Liver (tissue), 3 donors: ENCODE results near the gene TFB1M.

Source experiments
- ATF3 ChIP-seq: IDR thresholded peaks from 2 replicates; pipeline ENCODE4 v1.6.1; 2016; ENCODE audit warnings: antibody characterized with exemption
- CTCF ChIP-seq: fragments of 150-350 bp; IDR thresholded peaks from 2 replicates; pipeline ENCODE4 v1.5.1; 2017; ENCODE audit warnings: improper control_type of control experiment, low read depth, low read length; ENCODE audit not compliant: missing input control
- EGR1 ChIP-seq, 2 donors: IDR thresholded peaks; 2 replicates each; pipeline ENCODE4 v1.6.1; 2016 to 2018; ENCODE audit warnings: antibody characterized with exemption in 2 of 2, low read depth in 2 of 2
- FOXA1 ChIP-seq: IDR thresholded peaks from 2 replicates; pipeline ENCODE4 v1.6.1; 2016; ENCODE audit warnings: antibody characterized with exemption
- GABPA ChIP-seq, 2 donors: IDR thresholded peaks in 1 of 2; conservative IDR thresholded peaks in 1 of 2; 2 replicates each; pipeline ENCODE4 v1.6.1; 2016; ENCODE audit warnings: antibody characterized with exemption in 2 of 2, mild to moderate bottlenecking in 1 of 2, moderate library complexity in 1 of 2
- JUND ChIP-seq, 2 donors: IDR thresholded peaks; 2 replicates each; pipeline ENCODE4 v1.6.1; 2016; ENCODE audit warnings: antibody characterized with exemption in 2 of 2
- MAX ChIP-seq: IDR thresholded peaks from 2 replicates; pipeline ENCODE4 v1.6.1; 2016; ENCODE audit warnings: antibody characterized with exemption
- RAD21 ChIP-seq, 2 donors: IDR thresholded peaks; 2 replicates each; pipeline ENCODE4 v1.6.1; 2016; ENCODE audit warnings: antibody characterized with exemption in 2 of 2, mild to moderate bottlenecking in 2 of 2
- REST ChIP-seq: IDR thresholded peaks from 2 replicates; pipeline ENCODE4 v1.6.1; 2016; ENCODE audit warnings: antibody characterized with exemption, mild to moderate bottlenecking
- SP1 ChIP-seq: IDR thresholded peaks from 2 replicates; pipeline ENCODE4 v1.6.1; 2018; ENCODE audit warnings: antibody characterized with exemption, mild to moderate bottlenecking
- TAF1 ChIP-seq: conservative IDR thresholded peaks from 2 replicates; pipeline ENCODE4 v1.6.1; 2016; ENCODE audit warnings: antibody characterized with exemption, mild to moderate bottlenecking
- donor health status: healthy.
- donor health status: healthy.

- TF ChIP-seq CTCF = no peak
- TF ChIP-seq EGR1 (IDR thresholded peaks at IDR 0.05; ENCODE audit: low read depth in 2 of 2) = no peak
- no peak for TF ChIP-seq FOXA1
- no peak for TF ChIP-seq GABPA (IDR thresholded peaks at IDR 0.05 in 1 of 2, conservative IDR thresholded peaks at IDR 0.05 in 1 of 2)
- TF ChIP-seq RAD21 (IDR thresholded peaks at IDR 0.05) = peak in 1 of 2 donors; percentile 10
- TF ChIP-seq JUND (IDR thresholded peaks at IDR 0.05) = no peak
- TF ChIP-seq ATF3 = no peak
- TF ChIP-seq REST = no peak
- TF ChIP-seq TAF1 = no peak
- TF ChIP-seq SP1 = no peak
- no peak for TF ChIP-seq MAX
Observed at GRCh38 chr6:155317186-155317585, 2.9 kb upstream of the TFB1M start.
